NCI-H1417 (cell line): ENCODE data around the gene ABL1.
A peak's percentile ranks its signal among the peaks of the same experiment; 100 is the strongest.

ENCODE experiments used
- DNase-seq, 3 experiments: peaks; one replicate each; lab custom pipeline; 2025; lab: John Stamatoyannopoulos, UW

The ABL1 gene

GRCh38 chr9:130931508-130932254 lies 96.6 kb downstream of the ABL1 start:
- no peak for DNase-seq

- no peak for DNase-seq
Observed at GRCh38 chr9:130932255-130933079, 97.4 kb downstream of the ABL1 start.

GRCh38 chr9:130933114-130934046 lies 98.3 kb downstream of the ABL1 start:
- no peak for DNase-seq

- DNase-seq, result no peak
Observed at GRCh38 chr9:130934246-130934645, 99.2 kb downstream of the ABL1 start.

GRCh38 chr9:130934702-130935647 lies 99.9 kb downstream of the ABL1 start:
- DNase-seq, result no peak

- DNase-seq, result no peak
Observed at GRCh38 chr9:130935648-130936271, 100.7 kb downstream of the ABL1 start.

GRCh38 chr9:130936285-130937117 lies 101.4 kb downstream of the ABL1 start:
- peak in 1 of 3 experiments; percentile 38 for DNase-seq
